Stimulated activated CD8-positive, alpha-beta memory T cell treated with anti-CD3 and anti-CD28 coated beads, Interleukin-4, amount 100 ng/mL, for 48 hours (primary cell): ENCODE results near the gene TMPRSS3.

ENCODE experiments used
- DNase-seq: peaks from one replicate; pipeline ENCODE4 v3.0.0-alpha.2; 2020

TMPRSS3 gene

GRCh38 chr21:42395905-42396651, at the start of gene TMPRSS3:
TSS of gene TMPRSS3 (minus strand) at chr21:42396052. CDS start at chr21:42395417, 635 bp downstream.
- no peak for DNase-seq

GRCh38 chr21:42445311-42445710, 49.5 kb upstream of the TMPRSS3 start:
- DNase-seq = no peak

- no peak for DNase-seq
Measured at GRCh38 chr21:42444745-42445059, 48.9 kb upstream of the TMPRSS3 start.

GRCh38 chr21:42443876-42444744, 48.3 kb upstream of the TMPRSS3 start:
- DNase-seq = no peak

- no peak for DNase-seq
Measured at GRCh38 chr21:42443181-42443785, 47.4 kb upstream of the TMPRSS3 start.

GRCh38 chr21:42441963-42442362, 46.1 kb upstream of the TMPRSS3 start:
- no peak for DNase-seq

- peak; percentile 66 for DNase-seq
Measured at GRCh38 chr21:42440187-42440792, 44.4 kb upstream of the TMPRSS3 start.

GRCh38 chr21:42439284-42440186, 43.7 kb upstream of the TMPRSS3 start:
- peak; percentile 75 for DNase-seq

- no peak for DNase-seq
Measured at GRCh38 chr21:42438316-42439205, 42.7 kb upstream of the TMPRSS3 start.

- DNase-seq = no peak
Measured at GRCh38 chr21:42437786-42438185, 41.9 kb upstream of the TMPRSS3 start.

GRCh38 chr21:42436914-42437313, 41.1 kb upstream of the TMPRSS3 start:
- DNase-seq = no peak

GRCh38 chr21:42435833-42436232, 40.0 kb upstream of the TMPRSS3 start:
- no peak for DNase-seq

- no peak for DNase-seq
Measured at GRCh38 chr21:42435401-42435800, 39.5 kb upstream of the TMPRSS3 start.

GRCh38 chr21:42434884-42435283, 39.0 kb upstream of the TMPRSS3 start:
- no peak for DNase-seq

- no peak for DNase-seq
Measured at GRCh38 chr21:42433946-42434551, 38.2 kb upstream of the TMPRSS3 start.

- DNase-seq = no peak
Measured at GRCh38 chr21:42432695-42433094, 36.8 kb upstream of the TMPRSS3 start.

- no peak for DNase-seq
Measured at GRCh38 chr21:42431196-42431595, 35.3 kb upstream of the TMPRSS3 start.

- no peak for DNase-seq
Measured at GRCh38 chr21:42430521-42430920, 34.7 kb upstream of the TMPRSS3 start.

GRCh38 chr21:42429856-42430255, 34.0 kb upstream of the TMPRSS3 start:
- DNase-seq = no peak

- no peak for DNase-seq
Measured at GRCh38 chr21:42429021-42429420, 33.2 kb upstream of the TMPRSS3 start.
